HG02798 (cell line): ENCODE measurements around the gene PIGH.

Experiments used
- ATAC-seq: cut with Tn5 transposase; IDR thresholded peaks from one replicate; pipeline ENCODE4 v1.9.1; 2021; ENCODE audit warnings: mild to moderate bottlenecking; ENCODE audit not compliant: unreplicated experiment, poor library complexity

The PIGH gene

GRCh38 chr14:67576216-67576955 lies 23.7 kb downstream of the PIGH start:
- ATAC-seq: no peak

DNA sequence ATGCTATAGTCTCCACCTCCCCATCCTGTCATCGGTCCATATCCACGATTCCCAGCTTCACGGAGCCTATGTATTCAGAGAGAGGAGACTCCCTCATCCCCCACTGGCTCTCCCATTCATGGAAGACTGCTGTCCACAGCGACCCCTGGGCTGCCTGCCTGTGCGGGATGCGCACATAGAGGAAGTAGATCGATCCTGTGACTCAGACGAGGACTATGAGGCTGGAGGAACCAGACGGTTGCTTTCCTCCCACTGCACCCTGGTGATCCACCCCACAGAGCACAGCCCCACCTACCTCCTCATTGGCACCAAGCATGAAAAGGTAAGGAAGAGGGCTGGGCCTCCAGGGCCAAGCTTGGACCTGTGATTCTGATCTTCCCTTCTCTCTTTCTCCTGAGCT lies 24.4 kb downstream of the PIGH start:
- ATAC-seq: no peak

- no peak for ATAC-seq
Observed at GRCh38 chr14:67574806-67575205, 25.3 kb downstream of the PIGH start.

DNA sequence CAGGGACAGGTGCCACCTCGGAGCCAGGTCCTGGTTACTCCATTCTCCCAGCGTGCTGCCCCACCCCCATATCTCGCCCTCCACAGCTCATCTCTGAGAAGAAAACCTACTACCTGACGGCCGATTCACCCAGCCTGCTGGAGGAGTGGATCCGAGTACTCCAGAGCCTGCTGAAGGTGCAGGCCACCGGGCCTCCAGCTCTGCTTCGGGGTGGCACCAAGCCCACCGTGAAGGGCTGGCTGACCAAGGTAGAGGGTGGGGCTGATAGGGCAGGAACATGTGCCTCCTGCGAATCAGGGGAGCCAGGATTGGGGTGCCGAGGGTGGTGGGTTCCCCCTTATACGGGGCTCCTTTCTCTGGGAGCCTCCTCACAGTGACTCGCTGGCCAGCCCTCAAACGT lies 25.9 kb downstream of the PIGH start:
- ATAC-seq: no peak

DNA sequence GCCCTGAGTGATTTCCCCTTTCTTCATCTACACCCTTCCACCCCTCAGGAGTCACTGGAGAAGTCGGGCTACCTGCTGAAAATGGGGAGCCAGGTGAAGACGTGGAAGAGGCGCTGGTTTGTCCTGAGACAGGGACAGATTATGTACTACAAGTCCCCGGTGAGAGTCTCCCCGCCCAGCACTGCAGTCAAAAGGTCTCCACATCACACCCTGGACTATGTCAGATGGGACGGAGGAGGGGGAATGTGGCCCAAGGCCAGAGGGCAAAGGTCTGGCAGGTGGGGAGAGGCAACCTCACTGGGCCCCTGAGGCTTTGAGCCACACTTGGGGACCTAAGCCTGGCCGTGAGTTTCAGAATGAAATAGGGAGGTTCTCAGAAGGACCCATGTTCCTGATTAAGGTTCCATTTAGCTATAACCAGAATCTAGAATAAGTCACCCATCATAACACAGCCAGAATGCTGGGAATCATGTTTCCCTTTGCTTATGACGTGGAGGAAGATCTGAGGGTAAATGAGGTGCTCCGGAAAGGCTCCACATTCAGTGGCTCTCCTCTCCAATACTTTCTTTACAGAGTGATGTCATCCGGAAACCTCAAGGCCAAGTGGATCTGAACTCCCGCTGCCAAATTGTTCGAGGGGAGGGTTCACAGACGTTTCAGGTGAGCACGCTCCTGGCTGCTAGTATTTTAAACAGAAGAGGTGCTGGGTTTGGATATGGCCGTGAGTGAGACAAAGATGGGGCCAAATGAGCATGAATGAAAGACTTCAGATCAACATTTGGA lies 26.6 kb downstream of the PIGH start:
- no peak for ATAC-seq

GRCh38 chr14:67572608-67573007 lies 27.5 kb downstream of the PIGH start:
- no peak for ATAC-seq

DNA sequence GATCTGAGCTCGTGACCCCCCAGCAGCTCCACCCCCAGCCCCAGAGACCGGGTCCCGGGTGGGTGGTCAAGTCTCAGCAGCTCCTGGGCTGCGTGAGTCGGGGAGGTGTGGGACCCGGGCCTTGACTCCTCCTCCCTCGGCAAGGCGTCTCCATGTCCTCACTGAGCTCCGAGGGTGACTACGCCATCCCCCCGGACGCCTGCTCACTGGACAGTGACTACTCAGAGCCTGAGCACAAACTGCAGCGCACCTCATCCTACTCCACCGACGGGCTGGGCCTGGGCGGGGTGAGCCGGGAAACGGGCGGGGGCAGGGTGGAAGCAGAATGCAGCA lies 28.1 kb downstream of the PIGH start:
- ATAC-seq: no peak

DNA sequence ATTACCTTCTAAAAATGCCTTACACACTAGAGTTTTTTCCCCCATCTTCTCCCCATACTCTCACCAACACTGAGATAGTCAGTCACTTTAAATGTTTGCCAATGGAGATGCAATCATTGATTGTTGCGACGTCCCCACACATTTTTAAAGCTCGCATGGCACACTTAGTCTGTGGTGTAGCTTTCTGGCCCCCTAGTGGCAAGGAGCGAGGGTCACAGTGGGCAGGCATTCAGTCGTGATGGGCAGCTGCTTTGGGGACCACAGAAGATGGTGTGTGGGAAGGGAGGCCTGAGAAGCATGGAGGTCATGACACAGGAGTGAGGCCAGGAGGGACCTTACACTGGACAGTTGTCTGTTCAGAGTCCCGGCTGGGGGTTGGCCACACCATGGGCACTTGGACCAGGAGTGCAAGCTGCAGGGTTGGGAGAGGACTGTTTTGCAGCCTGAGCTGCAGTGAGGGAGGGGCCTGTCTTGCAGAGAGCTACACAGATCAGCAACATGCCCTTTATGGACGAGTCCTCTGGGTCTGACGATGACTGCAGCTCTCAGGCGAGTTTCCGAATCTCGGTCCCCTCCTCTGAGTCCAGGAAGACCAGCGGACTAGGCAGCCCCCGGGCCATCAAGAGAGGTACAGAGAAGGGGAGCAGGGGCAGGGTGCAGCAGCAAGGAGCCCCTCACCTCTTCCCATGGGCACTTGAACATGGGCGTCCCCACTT lies 28.6 kb downstream of the PIGH start:
- ATAC-seq: peak; percentile 69

- no peak for ATAC-seq
Observed at GRCh38 chr14:67570453-67570852, 29.6 kb downstream of the PIGH start.

DNA sequence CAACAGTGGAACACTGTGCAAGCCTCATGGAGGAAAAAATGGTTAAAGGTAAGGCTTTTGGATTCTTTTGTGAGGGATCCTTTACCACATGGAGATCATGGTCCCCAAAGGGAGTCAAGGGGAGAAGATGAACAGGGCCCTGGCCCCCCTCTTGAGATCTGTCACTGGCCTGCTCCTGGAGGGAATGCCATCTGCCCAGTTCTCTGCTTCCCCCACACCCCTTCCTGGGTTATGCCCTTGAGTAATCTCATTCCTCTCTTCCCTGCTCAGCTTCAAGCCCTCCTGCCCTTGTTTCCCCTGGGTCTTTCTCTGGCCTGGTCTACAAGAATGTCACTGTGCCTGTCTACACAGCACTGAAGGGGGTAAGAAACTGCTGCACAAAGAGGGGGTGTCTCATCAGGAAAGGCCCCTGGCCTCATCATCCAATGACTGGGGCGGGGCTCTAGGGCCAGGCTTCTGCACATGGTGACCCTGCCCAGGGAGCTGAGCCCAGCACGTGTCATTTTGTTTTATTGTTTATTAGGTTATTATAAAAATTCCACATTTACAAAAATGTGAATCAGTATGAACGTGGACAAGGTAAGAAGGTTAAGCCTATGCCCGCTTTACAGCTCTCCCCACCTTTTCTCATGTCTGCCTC lies 30.3 kb downstream of the PIGH start:
- no peak for ATAC-seq

DNA sequence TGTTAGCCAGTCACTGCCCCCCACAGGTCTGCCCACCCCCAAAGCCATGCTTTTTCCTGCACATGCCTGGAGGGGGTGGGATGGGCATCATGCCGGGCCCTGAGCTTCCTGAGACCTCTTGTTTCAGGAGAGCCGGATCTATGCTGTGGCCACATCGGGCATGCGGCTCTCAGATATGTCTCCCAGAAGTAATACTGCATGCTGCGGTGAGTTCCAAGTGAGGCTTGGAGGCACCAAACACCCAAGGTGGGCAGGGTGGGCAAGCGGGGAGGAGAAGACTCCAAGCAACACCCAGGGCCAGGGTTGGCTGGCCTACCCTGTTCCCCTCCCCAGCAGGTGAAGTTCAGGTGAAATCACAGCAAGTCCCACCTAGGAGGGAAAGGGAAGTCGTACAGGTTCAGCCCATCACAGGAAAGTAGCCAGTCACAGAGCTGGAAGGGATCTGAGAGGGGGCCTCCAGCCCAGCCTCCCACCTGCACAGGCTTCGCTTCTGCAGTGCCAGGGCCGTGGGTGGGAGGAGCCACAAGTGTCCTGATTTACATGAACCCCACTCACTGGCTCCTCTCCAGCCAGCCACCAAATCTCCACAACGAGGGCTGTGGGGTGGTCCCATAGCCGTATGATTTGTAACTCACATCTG lies 30.9 kb downstream of the PIGH start:
- ATAC-seq: no peak

- no peak for ATAC-seq
Observed at GRCh38 chr14:67567654-67568053, 32.4 kb downstream of the PIGH start.

- ATAC-seq: no peak
Observed at GRCh38 chr14:67566908-67567307, 33.2 kb downstream of the PIGH start.

DNA sequence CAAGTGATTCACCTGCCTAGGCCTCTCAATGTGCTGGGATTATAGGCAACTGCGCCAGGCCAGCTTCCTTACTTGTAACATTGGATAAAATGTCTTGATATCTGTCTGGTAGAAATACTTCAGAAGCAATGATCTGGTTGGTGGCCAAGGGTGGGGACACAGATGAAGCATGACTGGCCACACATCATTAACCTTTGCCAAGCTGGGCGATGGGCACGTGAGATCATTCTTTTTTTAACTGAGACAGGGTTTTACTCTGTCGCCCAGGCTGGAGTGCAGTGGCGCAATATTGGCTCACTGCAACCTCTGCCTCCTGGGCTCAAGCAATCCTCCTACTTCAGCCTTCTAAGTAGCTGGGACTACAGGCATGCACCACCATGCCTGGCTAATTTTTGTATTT lies 35.8 kb downstream of the PIGH start:
- no peak for ATAC-seq

GRCh38 chr14:67562776-67563150 lies 37.3 kb downstream of the PIGH start:
- no peak for ATAC-seq

DNA sequence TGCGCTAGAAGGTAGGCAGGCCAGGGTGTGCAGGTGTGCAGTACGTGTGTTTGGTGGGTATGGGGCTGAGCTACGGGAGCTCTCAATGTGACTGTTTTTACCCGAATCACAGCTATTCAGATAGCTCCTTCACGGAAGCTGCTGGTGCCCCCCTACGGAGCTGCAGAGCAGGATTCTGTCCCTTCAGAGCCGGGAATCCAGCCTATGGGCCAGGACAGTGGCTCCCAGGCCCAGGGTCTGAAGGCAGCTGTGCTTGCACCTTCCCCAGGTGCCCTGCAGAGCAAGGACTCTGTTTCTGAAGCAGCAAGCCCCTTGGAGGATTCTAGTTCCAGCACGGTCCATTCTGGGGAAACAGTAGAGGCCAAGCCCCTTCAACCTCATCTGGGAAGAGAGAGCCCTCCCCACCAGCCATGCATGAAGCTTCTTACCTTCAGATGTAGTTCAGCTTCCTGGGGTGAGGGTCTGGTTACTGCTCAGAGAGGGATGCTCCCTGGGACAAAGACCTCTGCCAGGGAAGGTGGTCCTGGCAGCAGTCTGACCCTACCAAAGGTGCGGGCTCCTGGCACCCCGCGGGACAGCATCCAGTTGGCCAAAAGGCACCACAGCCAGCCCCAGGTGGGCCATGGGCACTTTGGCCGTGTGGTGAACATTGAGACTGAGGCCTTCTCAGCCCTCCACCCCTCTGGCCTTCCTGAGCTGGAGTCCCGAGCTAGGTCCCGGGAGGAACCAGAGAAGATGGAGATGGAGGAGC lies 37.9 kb downstream of the PIGH start:
- ATAC-seq: no peak

DNA sequence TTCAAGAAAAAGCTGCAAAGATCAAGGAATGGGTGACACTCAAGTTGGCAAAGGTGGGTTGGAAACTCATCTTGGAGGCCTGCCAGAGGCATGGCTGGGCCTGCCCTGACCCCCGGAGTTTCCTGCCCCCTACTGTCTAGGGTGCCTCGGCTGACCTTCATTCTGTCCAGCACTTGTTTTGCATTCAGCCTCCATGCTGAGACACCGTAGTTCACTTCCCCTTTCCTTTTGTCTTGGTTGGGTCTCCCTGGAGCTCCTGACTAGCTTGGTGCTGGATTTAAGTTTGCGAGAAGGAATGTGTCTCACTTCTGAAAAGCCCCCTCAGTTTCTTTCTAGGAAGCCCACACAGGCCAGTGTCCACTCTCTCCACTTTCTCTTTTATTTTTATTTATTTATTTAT lies 40.4 kb downstream of the PIGH start:
- no peak for ATAC-seq

DNA sequence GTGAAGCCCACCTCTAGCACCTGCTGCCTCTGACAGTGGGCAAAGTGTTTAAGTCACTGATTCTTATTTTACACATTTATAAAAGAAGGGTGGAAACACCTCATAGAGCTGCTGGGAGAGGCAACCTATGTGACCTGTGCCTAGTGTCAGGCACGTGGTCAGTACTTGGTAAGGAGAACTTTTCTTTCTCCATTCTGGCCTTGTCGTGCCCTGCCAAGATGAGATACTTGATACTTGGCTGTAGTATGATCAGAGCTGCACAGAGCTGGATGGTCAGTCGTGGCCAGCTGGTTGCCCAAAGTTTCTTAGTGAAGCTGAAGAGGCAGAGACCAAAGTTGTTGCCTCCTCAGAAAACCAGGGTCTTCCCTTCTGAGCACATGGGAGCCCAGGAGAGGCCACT lies 42.4 kb downstream of the PIGH start:
- no peak for ATAC-seq

DNA sequence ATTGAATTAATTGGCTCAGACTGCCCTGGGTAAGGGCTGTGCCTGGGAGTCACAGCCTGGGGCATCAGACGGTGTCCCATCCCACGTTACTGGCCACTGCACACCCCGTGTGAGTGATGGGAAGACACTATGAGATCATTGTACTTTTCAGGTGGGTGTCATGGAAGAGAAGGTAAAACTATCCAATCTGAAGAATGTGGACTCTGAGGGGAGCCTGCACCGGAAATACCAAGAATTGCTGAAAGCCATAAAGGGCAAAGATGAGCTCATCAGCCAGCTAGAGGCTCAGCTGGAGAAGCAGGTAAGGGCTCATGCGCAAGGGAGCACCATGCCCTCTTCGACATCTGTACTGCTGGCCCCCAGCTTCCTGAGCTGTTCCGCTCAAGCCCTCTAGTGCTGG lies 43.0 kb downstream of the PIGH start:
- ATAC-seq: no peak

GRCh38 chr14:67556671-67557070 lies 43.4 kb downstream of the PIGH start:
- no peak for ATAC-seq
